ENCODE results near the gene SULT1C3. TPM values are rescaled to one million over a fixed set of nuclear protein-coding genes. Genes with fewer than 3 reads are reported as not detected.
A peak's percentile ranks its signal among the peaks of the same experiment; 100 is the strongest.
"Not testable (repeated sequence)": the region's sequence is repeated elsewhere in the genome, so short reads cannot be mapped to it uniquely, and the experiment has no call there.

Gene SULT1C3
- total and polyA plus RNA-seq, 2 donors, result not detected

GRCh38 chr2:108266218-108266617, 26.4 kb downstream of the SULT1C3 start:
- Histone ChIP-seq H3K4me1 (ENCODE audit: insufficient read depth) (no peaks in the 10 kb centered on the region), H3K4me3 (ENCODE audit: low read depth, low read length) (no peak overlapping the region), H3K36me3 (ENCODE audit: insufficient read depth) (no peaks in the 10 kb centered on the region), H3K27ac (ENCODE audit: low read depth) (no peak overlapping the region)
- 75% methylated on average over 3 of the region's 3 CpGs for WGBS
- DNase-seq (ENCODE audit: extremely low spot score), result no peak

- H3K27ac ChIP-seq (ENCODE audit: low read depth), result peak overlapping the region; percentile 75
- WGBS, result 49% methylated on average over 5 of the region's 5 CpGs
- no peak for DNase-seq (ENCODE audit: extremely low spot score)
These were observed 27.3 kb downstream of the SULT1C3 start for GRCh38 chr2:108267101-108267500.

GRCh38 chr2:108268001-108268400, 28.2 kb downstream of the SULT1C3 start:
- DNase-seq (ENCODE audit: extremely low spot score), result no peak
- Histone ChIP-seq H3K27ac (ENCODE audit: low read depth) (peak overlapping the region; percentile 75), H3K4me1 (ENCODE audit: insufficient read depth) (no peaks in the 10 kb centered on the region), H3K4me3 (ENCODE audit: low read depth, low read length) (no peak overlapping the region), H3K36me3 (ENCODE audit: insufficient read depth) (no peaks in the 10 kb centered on the region)
- 31% methylated on average over 4 of the region's 4 CpGs for WGBS

More at GRCh38 chr2:108267101-108267500, 27.3 kb downstream of the SULT1C3 start:
- no peaks in the 10 kb centered on the region for H3K4me1 ChIP-seq (ENCODE audit: insufficient read depth)
- H3K4me3 ChIP-seq (ENCODE audit: low read depth, low read length), result no peak overlapping the region
- H3K36me3 ChIP-seq (ENCODE audit: insufficient read depth), result no peaks in the 10 kb centered on the region

GRCh38 chr2:108270346-108270745, 30.6 kb downstream of the SULT1C3 start:
- 81% methylated on average over 3 of the region's 3 CpGs for WGBS
- no peaks in the 10 kb centered on the region for H3K4me1 ChIP-seq (ENCODE audit: insufficient read depth)
- H3K4me3 ChIP-seq (ENCODE audit: low read depth, low read length), result no peak overlapping the region
- no peak overlapping the region for H3K27ac ChIP-seq (ENCODE audit: low read depth)
- no peak for DNase-seq (ENCODE audit: extremely low spot score)
- H3K36me3 ChIP-seq (ENCODE audit: insufficient read depth), result no peaks in the 10 kb centered on the region

GRCh38 chr2:108270768-108271506, 31.2 kb downstream of the SULT1C3 start:
- Histone ChIP-seq H3K27ac (ENCODE audit: low read depth) (no peak overlapping the region), H3K4me1 (ENCODE audit: insufficient read depth) (no peaks in the 10 kb centered on the region), H3K4me3 (ENCODE audit: low read depth, low read length) (no peak overlapping the region), H3K36me3 (ENCODE audit: insufficient read depth) (no peaks in the 10 kb centered on the region)
- no peak for DNase-seq (ENCODE audit: extremely low spot score)
- WGBS, result 83% methylated on average over 5 of the region's 5 CpGs

GRCh38 chr2:108271691-108272253, 32.0 kb downstream of the SULT1C3 start:
- 62% methylated on average over 7 of the region's 7 CpGs for WGBS
- H3K4me3 ChIP-seq (ENCODE audit: low read depth, low read length), result no peak overlapping the region

GRCh38 chr2:108278631-108279030, 38.9 kb downstream of the SULT1C3 start:
- WGBS, result 69% methylated on average over 2 of the region's 2 CpGs
- Histone ChIP-seq H3K27ac (ENCODE audit: low read depth) (no peak overlapping the region), H3K36me3 (ENCODE audit: insufficient read depth) (no peaks in the 10 kb centered on the region), H3K4me1 (ENCODE audit: insufficient read depth) (no peaks in the 10 kb centered on the region), H3K4me3 (ENCODE audit: low read depth, low read length) (no peak overlapping the region)
- DNase-seq (ENCODE audit: extremely low spot score), result no peak

More at GRCh38 chr2:108271691-108272253, 32.0 kb downstream of the SULT1C3 start:
- no peaks in the 10 kb centered on the region for H3K36me3 ChIP-seq (ENCODE audit: insufficient read depth)
- peak overlapping the region; percentile 53 for H3K27ac ChIP-seq (ENCODE audit: low read depth)
- H3K4me1 ChIP-seq (ENCODE audit: insufficient read depth), result no peaks in the 10 kb centered on the region
- no peak for DNase-seq (ENCODE audit: extremely low spot score)

GRCh38 chr2:108279468-108279867, 39.7 kb downstream of the SULT1C3 start:
- no peak for DNase-seq (ENCODE audit: extremely low spot score)
- no peak overlapping the region for H3K27ac ChIP-seq (ENCODE audit: low read depth)
- H3K4me3 ChIP-seq (ENCODE audit: low read depth, low read length), result no peak overlapping the region
- no peaks in the 10 kb centered on the region for H3K36me3 ChIP-seq (ENCODE audit: insufficient read depth)
- 80% methylated on average over 5 of the region's 5 CpGs for WGBS
- no peaks in the 10 kb centered on the region for H3K4me1 ChIP-seq (ENCODE audit: insufficient read depth)

- WGBS, result 63% methylated on average over 3 of the region's 3 CpGs
- Histone ChIP-seq H3K27ac (ENCODE audit: low read depth) (no peak overlapping the region), H3K4me1 (ENCODE audit: insufficient read depth) (no peaks in the 10 kb centered on the region), H3K36me3 (ENCODE audit: insufficient read depth) (no peaks in the 10 kb centered on the region), H3K4me3 (ENCODE audit: low read depth, low read length) (no peak overlapping the region)
- DNase-seq (ENCODE audit: extremely low spot score), result no peak
These were observed 40.7 kb downstream of the SULT1C3 start for GRCh38 chr2:108280466-108280865.

- H3K27ac ChIP-seq (ENCODE audit: low read depth); DNase-seq (ENCODE audit: extremely low spot score); H3K4me1 ChIP-seq (ENCODE audit: insufficient read depth); H3K4me3 ChIP-seq (ENCODE audit: low read depth, low read length); H3K36me3 ChIP-seq (ENCODE audit: insufficient read depth): not testable (repeated sequence)
- 92% methylated on average over 7 of the region's 7 CpGs for WGBS
These were observed 44.8 kb downstream of the SULT1C3 start for GRCh38 chr2:108284566-108284965.

GRCh38 chr2:108285616-108286015, 45.8 kb downstream of the SULT1C3 start:
- Histone ChIP-seq H3K4me1 (ENCODE audit: insufficient read depth) (no peaks in the 10 kb centered on the region), H3K27ac (ENCODE audit: low read depth) (no peak overlapping the region), H3K4me3 (ENCODE audit: low read depth, low read length) (no peak overlapping the region), H3K36me3 (ENCODE audit: insufficient read depth) (no peaks in the 10 kb centered on the region)
- WGBS, result 96% methylated on average over 5 of the region's 5 CpGs
- DNase-seq (ENCODE audit: extremely low spot score), result no peak

- 91% methylated on average over 2 of the region's 2 CpGs for WGBS
- Histone ChIP-seq H3K27ac (ENCODE audit: low read depth) (no peak overlapping the region), H3K4me1 (ENCODE audit: insufficient read depth) (no peaks in the 10 kb centered on the region), H3K36me3 (ENCODE audit: insufficient read depth) (no peaks in the 10 kb centered on the region), H3K4me3 (ENCODE audit: low read depth, low read length) (no peak overlapping the region)
- DNase-seq (ENCODE audit: extremely low spot score), result no peak
These were observed 47.4 kb downstream of the SULT1C3 start for GRCh38 chr2:108287169-108287568.

GRCh38 chr2:108288534-108289106, 48.9 kb downstream of the SULT1C3 start, which contains the start of gene SULT1C2:
SULT1C2 (plus strand) TSS chr2:108288895; CDS start chr2:108293668, 4,773 bp downstream.
- no peak within 1 kb of the TSS for H3K27ac ChIP-seq (ENCODE audit: low read depth)
- no peak within 1 kb of the TSS for H3K4me3 ChIP-seq (ENCODE audit: low read depth, low read length)
- DNase-seq (ENCODE audit: extremely low spot score), result no peak
- 39% methylated on average over 7 of the region's 7 CpGs for WGBS
- no peaks in the 10 kb centered on the region for H3K36me3 ChIP-seq (ENCODE audit: insufficient read depth)
- H3K4me1 ChIP-seq (ENCODE audit: insufficient read depth), result no peaks in the 10 kb centered on the region

GRCh38 chr2:108293850-108294249, 54.1 kb downstream of the SULT1C3 start:
- Histone ChIP-seq H3K27ac (ENCODE audit: low read depth) (no peak overlapping the region), H3K4me3 (ENCODE audit: low read depth, low read length) (no peak overlapping the region), H3K4me1 (ENCODE audit: insufficient read depth) (no peaks in the 10 kb centered on the region), H3K36me3 (ENCODE audit: insufficient read depth) (no peaks in the 10 kb centered on the region)
- 75% methylated on average over 4 of the region's 4 CpGs for whole genome bisulfite sequencing
- DNase-seq (ENCODE audit: extremely low spot score), result no peak
